ENCODE data around the gene SRPK3.

GRCh38 chrX:153769158-153769864, 11.5 kb upstream of the SRPK3 start:
- no peak for TF ChIP-seq CTCF (conservative IDR thresholded peaks at IDR 0.05; ENCODE audit: low read length)
- no peak for TF ChIP-seq EZH2phosphoT487 (IDR thresholded peaks at IDR 0.05; ENCODE audit: borderline replicate concordance, low read depth, low read length)
